Suppressor macrophage treated with lipopolysaccharide for 4 hours (primary cell): ENCODE measurements around the gene TRAF3.

ENCODE experiments used
- DNase-seq: peaks from one replicate; pipeline ENCODE4 v3.0.0-alpha.2; 2020

The TRAF3 gene

DNA sequence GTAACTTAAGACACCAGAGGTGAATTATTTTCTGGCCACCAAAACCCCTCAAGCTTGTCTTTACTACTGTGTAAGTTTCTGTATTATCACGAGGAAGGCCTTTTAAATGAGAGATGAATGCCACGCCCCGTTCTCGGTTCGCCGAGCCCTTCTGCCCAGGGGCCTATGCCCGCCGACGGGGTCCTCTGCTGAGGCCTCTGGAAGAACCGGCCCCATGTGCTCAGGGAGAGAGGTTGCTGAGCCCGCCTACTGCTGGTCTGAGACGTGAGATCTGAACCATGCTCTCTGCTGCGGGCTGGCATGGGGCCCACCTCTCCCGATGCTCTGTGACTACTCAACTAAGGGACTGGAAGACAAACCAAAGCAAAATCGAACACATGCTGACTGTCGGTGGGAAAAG is 166.2 kb downstream of the TRAF3 start:
- DNase-seq = no peak

GRCh38 chr14:102943979-102944378 is 166.7 kb downstream of the TRAF3 start:
- no peak for DNase-seq

- DNase-seq = no peak
These were observed 167.4 kb downstream of the TRAF3 start for GRCh38 chr14:102944448-102945330.

DNA sequence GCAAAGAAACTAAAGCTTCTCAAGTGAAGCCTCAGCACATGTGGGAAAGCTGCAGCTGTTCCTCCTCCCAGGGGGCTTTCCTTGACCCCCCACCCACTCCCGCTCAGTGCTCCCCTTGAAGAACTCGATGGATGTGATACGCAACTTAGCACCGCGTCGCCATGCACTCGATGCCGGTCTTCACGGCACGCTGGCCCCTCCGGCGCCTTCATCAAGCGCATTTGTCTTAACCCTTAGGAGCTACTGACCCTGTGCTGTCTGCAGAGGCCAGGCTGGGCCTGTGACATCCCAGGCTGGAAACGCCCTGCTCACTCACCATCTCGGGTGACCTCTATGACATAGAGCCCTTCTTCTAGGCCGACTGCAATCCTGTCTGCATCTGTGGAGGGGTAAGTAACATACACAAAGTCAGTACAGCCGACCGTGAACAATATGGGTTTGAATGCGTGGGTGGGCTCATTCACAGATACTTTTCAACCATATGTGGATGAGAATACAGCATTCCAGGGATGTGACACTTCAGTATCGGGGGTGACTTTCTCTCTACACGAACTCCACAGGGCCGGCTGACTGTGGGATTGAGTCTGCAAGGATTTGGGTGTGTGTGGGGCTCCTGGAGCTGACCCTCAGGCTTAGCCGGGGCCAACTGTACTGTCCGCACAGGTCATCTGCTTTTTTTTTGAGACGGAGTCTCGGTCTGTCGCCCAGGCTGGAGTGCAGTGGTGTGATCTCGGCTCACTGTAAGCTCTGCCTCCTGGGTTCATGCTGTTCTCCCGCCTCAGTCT is 168.3 kb downstream of the TRAF3 start:
- no peak for DNase-seq

DNA sequence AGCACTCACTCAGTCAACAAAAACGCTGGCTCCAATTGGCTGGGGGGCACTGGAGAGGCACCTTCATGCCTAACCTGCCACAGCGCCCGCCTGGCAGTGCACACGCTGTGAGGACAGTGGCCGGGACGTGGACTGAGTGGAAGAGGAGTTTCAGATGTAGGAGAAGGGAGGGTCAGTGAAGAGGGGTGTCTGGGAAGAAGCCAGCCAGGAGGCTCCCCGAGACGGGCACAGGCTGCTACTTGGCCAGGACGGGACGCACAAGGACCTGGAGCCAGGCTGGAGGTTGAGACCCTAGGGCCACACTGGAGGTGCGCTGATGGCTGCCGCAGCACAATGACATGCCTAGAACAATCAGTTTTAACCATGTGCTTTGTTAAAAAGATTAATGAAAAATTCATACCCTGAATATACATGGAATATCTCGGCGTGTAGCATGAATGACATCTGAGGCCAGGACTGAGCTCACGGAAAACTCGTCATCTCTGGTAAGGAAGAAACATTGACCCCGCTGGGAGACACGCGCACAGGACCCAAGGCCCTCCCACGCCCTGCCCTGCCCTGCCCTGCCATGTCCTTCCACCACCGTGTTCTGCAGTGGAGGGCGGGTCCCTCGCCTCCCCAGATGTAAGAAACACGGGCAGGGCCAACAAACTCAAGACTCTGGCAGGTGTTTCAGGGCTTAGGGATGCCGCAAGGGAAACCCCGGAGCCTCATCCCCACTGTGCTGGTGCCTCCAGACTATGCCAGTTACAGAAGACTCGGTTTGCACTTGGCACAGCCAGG is 170.3 kb downstream of the TRAF3 start:
- no peak for DNase-seq

DNA sequence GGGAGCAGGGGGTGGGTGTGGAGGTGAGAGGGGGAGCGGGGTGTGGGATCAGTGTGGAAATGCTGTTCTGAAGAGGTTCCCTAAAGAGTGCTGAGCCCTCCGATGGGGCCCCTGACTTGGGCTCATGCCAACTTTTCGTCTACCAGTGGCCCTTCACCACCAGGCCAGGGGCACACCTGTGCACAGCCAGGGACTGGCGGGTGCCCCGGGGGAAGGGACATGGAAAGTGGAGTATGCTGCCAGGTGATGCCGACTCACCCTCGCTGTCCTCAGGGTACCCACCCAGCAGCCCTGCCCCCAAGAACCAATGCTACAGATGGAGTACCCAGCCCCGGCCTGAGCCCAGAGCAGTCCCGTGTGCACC is 171.4 kb downstream of the TRAF3 start:
- DNase-seq = no peak

DNA sequence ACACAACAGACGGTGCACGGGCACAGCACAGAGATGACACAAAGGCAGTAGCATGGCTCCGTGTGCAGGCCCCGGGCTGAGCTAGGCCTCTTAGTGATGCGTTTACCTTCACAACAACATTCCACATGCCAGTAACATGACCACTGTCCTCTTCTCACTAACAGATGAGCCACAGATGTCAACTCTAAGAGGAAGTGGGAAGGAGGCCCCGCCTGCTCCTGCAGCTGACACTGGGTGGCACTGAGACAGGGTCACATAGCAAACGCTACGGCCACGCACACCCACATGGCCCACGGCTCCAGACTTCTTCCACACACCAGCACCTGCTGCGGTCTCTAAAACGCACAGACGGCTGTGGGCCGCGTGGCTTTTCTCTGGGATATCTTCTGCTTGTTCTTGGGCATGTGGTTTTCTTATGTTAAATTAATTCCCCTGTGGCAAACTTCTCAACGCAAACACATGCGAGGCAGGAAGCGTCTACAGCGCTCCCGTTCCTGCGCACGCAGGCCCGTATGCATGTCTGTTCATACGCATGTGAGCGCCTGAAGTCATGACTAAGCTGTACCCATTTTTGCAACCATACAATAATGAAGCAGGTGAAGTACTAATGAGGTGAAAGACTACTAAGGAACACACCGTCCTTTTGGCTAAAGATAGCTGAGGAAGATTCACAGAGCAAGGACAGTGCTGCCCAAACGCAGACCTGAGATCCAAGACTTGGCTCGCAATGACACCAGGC is 172.0 kb downstream of the TRAF3 start:
- DNase-seq = peak; percentile 35

DNA sequence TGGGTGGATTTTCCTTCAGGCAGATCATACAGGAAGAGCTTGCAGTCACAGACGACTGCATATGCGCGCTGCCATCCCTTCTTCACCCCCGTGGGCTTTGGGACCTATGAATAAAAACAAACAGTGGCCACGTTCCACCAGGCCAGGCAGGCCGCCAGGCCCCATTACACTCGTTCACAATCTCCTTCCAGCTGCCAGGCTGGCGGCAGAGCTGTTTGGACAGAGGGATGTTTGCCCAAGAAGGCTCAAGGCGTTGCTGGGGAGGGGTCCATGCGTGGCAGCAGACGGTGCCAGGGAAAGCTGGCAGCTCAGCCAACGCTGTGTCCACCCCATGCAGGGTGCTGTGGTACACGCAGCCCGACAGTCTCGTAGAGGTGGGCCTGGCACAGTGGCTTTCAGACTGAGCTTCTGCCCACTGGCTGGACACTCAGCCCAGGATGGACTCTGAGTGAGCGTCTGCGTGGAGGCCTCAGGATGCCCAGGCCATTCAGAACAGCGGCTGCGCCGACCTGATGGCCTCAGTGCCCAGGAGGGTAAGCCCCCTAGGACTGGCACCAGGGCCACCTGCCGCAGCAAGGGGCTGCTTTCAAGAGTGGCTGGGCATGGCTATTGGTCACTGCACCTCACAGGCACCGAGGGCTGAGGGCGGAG is 172.7 kb downstream of the TRAF3 start:
- no peak for DNase-seq

DNA sequence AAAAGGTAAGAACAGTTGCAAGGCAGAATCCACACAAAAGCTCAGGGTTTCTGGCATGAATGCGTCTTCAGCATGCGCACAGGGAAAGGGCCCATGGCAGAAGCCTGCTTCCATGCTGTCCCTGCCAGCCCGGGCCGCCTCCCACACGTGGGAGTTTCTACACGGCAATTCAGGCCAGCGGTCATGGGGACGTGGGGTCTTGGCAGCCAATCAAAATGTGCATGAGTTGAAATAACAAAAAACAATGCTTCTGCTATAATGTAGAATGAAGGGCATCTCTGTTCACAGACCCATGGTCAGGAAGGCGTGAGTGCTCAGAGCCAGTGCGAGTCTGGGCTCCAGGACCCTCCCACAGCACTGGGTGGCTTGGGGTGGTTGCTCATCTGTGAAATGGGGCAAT is 173.8 kb downstream of the TRAF3 start:
- no peak for DNase-seq

DNA sequence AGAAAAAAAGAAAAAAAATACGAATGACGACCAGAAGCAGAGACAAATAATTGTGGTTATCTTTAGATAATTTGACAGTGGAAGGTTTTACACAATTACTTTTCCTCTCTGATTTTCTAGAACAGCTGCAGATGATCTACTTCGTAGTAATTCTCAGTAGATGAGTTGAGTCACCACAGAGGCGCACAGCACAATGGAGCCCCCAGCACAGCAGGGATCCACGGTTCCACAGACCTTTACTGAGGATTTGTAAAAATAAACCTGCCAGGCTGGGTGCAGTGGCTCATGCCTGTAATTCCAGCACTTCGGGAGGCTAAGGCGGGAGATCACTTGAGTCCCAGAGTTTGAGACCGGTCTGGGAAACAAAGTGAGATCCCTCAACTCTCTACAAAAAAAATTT is 174.6 kb downstream of the TRAF3 start:
- DNase-seq = no peak

DNA sequence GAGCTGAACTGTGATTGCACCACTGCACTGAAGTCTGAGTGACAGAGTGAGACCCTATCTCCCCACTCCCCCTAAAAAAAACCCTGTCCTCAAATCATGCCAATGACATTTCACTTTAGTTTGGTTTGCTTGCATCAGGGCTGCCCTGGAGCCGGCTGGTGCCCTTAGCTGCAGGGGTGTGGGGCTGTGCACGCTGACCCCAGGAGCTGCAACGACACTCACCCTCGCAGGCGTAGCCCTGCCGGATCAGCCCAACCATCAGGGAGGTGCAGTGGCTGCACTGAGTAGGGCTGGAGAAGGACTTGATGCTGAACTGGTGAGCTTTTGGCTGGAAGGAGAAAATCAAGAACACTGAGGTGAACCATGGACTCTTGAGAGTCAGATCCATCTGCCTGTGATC is 175.0 kb downstream of the TRAF3 start:
- no peak for DNase-seq

DNA sequence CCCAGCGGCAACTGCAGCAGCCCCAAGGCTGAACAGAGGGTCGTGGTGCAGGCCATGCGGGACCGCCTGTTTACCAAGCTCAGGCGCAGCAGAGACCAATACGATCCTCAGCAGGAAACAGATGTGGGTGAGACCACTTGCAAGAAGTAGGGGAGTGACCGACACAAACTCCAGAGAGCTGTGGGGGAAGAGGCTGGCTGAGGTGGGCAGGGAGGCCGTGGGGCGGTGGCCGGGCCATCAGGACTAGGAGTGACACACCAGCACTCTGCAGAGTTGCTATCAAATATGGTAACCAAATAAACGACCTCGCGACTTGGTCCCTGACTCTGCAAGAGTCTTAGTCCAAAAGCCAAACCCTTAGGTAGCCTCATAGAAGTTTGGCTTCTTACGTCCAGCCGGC is 175.9 kb downstream of the TRAF3 start:
- no peak for DNase-seq

DNA sequence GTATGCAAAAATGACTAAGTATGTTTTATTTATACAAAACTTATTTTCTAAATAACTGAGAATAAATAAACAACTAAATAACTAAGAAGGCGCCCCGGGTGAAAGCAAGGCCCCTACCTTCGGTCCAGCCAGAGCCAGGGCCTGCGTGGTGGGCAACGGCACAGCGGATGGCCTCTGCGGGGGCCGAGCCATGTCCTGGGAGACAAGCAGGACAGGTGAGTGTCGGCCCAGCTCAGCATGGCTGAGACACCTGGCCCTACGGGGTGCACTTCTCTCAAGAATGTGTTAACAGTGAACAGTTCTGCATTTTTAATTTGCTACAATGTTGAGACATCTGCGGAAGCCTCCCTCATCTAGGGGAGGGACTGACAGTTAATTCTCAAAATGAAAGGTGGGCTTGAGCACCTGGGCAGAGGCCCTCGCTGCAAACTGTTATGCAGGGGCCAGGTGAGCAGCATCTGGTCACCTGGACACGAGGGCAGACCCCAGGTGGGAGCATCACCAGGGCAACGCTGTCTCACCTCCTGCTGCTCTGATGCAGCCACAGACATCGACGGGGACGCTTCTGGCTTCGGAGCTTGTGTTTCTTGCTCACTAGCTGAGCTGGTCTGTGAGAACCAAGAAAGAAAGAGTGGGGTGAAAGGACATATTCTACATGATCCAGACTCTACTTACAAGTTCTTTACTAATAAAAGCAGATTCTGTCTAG is 177.0 kb downstream of the TRAF3 start:
- no peak for DNase-seq

DNA sequence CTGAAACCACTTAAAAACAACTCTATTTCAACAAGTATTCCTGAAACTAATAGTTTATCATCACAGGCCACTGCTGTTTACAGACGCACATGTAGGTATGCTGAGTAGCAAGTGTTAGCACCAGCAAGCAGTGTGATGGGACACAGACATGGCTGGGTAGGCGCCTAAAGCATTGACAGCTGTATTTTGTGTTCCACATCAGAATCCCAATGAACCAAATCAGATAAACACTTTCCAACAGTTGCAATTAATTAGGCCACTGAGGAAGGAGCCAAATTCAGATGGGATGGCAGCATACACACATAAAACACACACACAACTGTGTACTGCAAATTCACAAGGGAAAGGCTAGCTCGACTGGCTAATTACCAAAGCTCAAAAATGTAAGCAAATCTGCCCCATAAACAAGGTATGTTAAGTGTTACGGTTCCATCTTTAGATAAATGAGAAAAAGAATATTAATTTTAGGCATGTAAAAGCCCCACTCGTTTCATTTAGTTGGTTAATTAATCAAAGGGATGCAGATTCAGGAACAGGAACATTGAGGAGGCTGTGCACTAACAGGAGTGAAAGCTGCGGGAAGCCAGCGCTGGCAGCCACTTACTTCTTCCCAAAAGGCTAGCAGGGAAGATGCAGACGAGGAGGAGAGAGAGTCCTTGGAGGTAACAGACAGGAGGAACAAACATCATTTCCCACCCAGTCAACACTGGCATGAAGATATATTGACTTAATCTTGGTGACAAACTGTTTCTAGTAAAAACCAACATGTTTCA is 178.6 kb downstream of the TRAF3 start:
- no peak for DNase-seq

DNA sequence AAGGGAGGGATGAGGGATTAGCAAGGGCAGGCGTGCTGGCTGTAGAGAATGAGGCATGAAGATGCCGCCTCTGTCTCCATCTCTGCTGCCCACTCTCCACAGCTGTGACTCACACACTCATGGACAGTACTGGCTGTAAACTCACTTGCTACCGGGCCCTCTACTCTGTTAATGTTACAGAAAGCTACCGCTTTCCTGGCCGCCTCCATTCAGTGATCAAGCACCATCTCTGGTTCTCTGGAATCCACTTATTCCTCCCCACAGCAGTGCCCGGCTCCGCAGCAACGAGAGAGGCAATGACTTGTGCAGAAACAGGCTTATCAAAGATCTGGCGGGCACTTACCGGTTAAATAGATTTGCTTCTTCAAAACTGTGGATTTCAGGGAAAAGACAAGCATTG is 180.0 kb downstream of the TRAF3 start:
- DNase-seq = no peak

- no peak for DNase-seq
These were observed 181.2 kb downstream of the TRAF3 start for GRCh38 chr14:102958461-102958860.
